NOMO-1 (cell line): ENCODE measurements around the gene HBE1.

ENCODE experiments used
- DNase-seq, 2 experiments: peaks; one replicate each; lab custom pipeline; 2025; ENCODE audit not compliant: unreplicated experiment in 2 of 2; lab: John Stamatoyannopoulos, UW

The HBE1 gene

GRCh38 chr11:5235364-5236095, 34.2 kb downstream of the HBE1 start:
- no peak for DNase-seq

- DNase-seq: no peak
Measured at GRCh38 chr11:5234381-5234834, 35.3 kb downstream of the HBE1 start, which contains the start of gene HBD. Gene HBD, minus strand, starts transcription at chr11:5234483. Its CDS starts 50 bp downstream, at chr11:5234433.

GRCh38 chr11:5233307-5233706, 36.4 kb downstream of the HBE1 start:
- no peak for DNase-seq

GRCh38 chr11:5232821-5233220, 36.9 kb downstream of the HBE1 start:
- no peak for DNase-seq

- no peak for DNase-seq
Measured at GRCh38 chr11:5232176-5232575, 37.6 kb downstream of the HBE1 start.

GRCh38 chr11:5231111-5231510, 38.6 kb downstream of the HBE1 start:
- no peak for DNase-seq

- no peak for DNase-seq
Measured at GRCh38 chr11:5230266-5230665, 39.5 kb downstream of the HBE1 start.

- DNase-seq: no peak
Measured at GRCh38 chr11:5229796-5230195, 39.9 kb downstream of the HBE1 start.

- no peak for DNase-seq
Measured at GRCh38 chr11:5229356-5229755, 40.4 kb downstream of the HBE1 start.

- no peak for DNase-seq
Measured at GRCh38 chr11:5228124-5228523, 41.6 kb downstream of the HBE1 start.

GRCh38 chr11:5227681-5228080, 42.1 kb downstream of the HBE1 start:
- no peak for DNase-seq

- no peak for DNase-seq
Measured at GRCh38 chr11:5226732-5227310, 42.9 kb downstream of the HBE1 start, which contains the start of gene HBB. Gene HBB, minus strand, starts transcription at chr11:5227071. Its CDS starts 50 bp downstream, at chr11:5227021.

GRCh38 chr11:5225480-5225871, 44.3 kb downstream of the HBE1 start:
- no peak for DNase-seq

- DNase-seq: no peak
Measured at GRCh38 chr11:5224538-5225479, 44.9 kb downstream of the HBE1 start.

GRCh38 chr11:5223686-5224085, 46.1 kb downstream of the HBE1 start:
- DNase-seq: no peak

- DNase-seq: no peak
Measured at GRCh38 chr11:5223146-5223545, 46.6 kb downstream of the HBE1 start.
